Spleen (tissue), 11 donors: ENCODE results near the gene RBM24. TPM values are rescaled to one million over a fixed set of nuclear protein-coding genes. Genes with fewer than 3 reads are reported as not detected.

Experiments
- DNase-seq: peaks from one replicate; pipeline ENCODE4 v3.0.0-alpha.2; 2020
- H3K27ac ChIP-seq, 8 donors: fragments of 200-600 bp; sonication (generic) in 7 of 8; 1 replicate in 4 of 8; 2 replicates in 4 of 8; pipeline versions ENCODE4 v1.5.0 to v1.8.0; 2016 to 2021; ENCODE audit warnings: inconsistent platforms in 4 of 8, mild to moderate bottlenecking in 4 of 8, moderate library complexity in 1 of 8
- H3K27me3 ChIP-seq, 7 donors: fragments of 200-600 bp; sonication (generic) in 6 of 7; replicated peaks in 1 of 7; 1 replicate in 4 of 7; 2 replicates in 3 of 7; pipeline versions ENCODE4 v1.5.0 to v1.8.0; 2016 to 2021; ENCODE audit warnings: inconsistent platforms in 3 of 7, mild to moderate bottlenecking in 1 of 7
- H3K36me3 ChIP-seq, 6 donors: fragments of 200-600 bp; sonication (generic) in 5 of 6; 1 replicate in 4 of 6; 2 replicates in 2 of 6; pipeline versions ENCODE4 v1.5.0 to v1.8.0; 2016 to 2021; ENCODE audit warnings: inconsistent platforms in 2 of 6
- H3K4me1 ChIP-seq, 6 donors: fragments of 200-600 bp; sonication (generic) in 5 of 6; 1 replicate in 3 of 6; 2 replicates in 3 of 6; pipeline versions ENCODE4 v1.5.0 to v1.8.0; 2016 to 2021; ENCODE audit warnings: inconsistent platforms in 3 of 6
- H3K4me3 ChIP-seq, 8 donors: fragments of 200-600 bp; sonication (generic) in 7 of 8; 1 replicate in 4 of 8; 2 replicates in 4 of 8; pipeline versions ENCODE4 v1.5.0 to v1.8.0; 2016 to 2021; ENCODE audit warnings: inconsistent platforms in 4 of 8, mild to moderate bottlenecking in 4 of 8, moderate library complexity in 2 of 8
- H3K9me3 ChIP-seq, 8 donors: fragments of 200-600 bp; sonication (generic) in 7 of 8; 1 replicate in 4 of 8; 2 replicates in 4 of 8; pipeline versions ENCODE4 v1.5.0 to v1.8.0; 2016 to 2021; ENCODE audit warnings: inconsistent platforms in 4 of 8
- CTCF ChIP-seq, 11 experiments: fragments of 200-600 bp in 7 of 11; fragments of 450-650 bp in 4 of 11; sonication (generic) in 4 of 11; IDR thresholded peaks in 8 of 11; conservative IDR thresholded peaks in 3 of 11; 1 replicate in 7 of 11; 2 replicates in 4 of 11; pipeline versions ENCODE4 v1.4.0 to v1.8.0; 2016 to 2021; ENCODE audit warnings: antibody characterized with exemption in 11 of 11, inconsistent platforms in 4 of 11, mild to moderate bottlenecking in 1 of 11
- POLR2A ChIP-seq, 3 donors: fragments of 450-650 bp; IDR thresholded peaks; one replicate each; pipeline ENCODE4 v1.5.1; 2017; ENCODE audit warnings: antibody characterized with exemption in 3 of 3, mild to moderate bottlenecking in 1 of 3
- POLR2AphosphoS5 ChIP-seq, 3 donors: sonication (generic); formaldehyde crosslinking; IDR thresholded peaks; one replicate each; pipeline ENCODE4 v1.5.1; 2017; ENCODE audit warnings: antibody characterized with exemption in 3 of 3
- WGBS, 5 donors: extraction: QIAGEN DNeasy Blood & Tissue Kit in 3 of 5; methylation state at CpG; one replicate each; pipeline versions ENCODE4 v1.1.5 to v1.1.7; 2013 to 2018; 5-methylcytosine and 5-hydroxymethylcytosine counted together
- intact Hi-C: fragments of 100-400 bp; cut with DNase I; formaldehyde crosslinking; loops from one replicate; pipeline ENCODE4 v1.15.0; 2023; ENCODE audit warnings: low total_unique reads
- polyA plus RNA-seq, 3 donors: library from polyadenylated mRNA; stranded (reverse); fragments of 200-250 nt; gene quantifications; one replicate each; pipeline ENCODE4 v1.2.1, GENCODE V29; 2013
- total RNA-seq, 7 donors: library from RNA; depleted of rRNA in 3 of 7; stranded (reverse); fragments of >200 nt in 3 of 7; fragmentation: NEBNext Ultra II Directional in 4 of 7; extraction: Animal tissue kit (Norgen Biotek cat#: 25700) in 4 of 7; gene quantifications; one replicate each; pipeline versions ENCODE4 v1.1.0 to v1.2.1, GENCODE V29; 2016 to 2021
- donor health status: healthy with polysubstance abuse.
- donor health status: DM: no; HTN: no; CAD: no; lungs with moderate emphysema.
- donor health status: DM: no; HTN: no; CAD: no.
- donor health status: Bipolar disorder and iron deficiency.
- donor health status: healthy.
- donor health status: DM: no; HTN: no; CAD: no.
- donor health status: DM: yes; HTN: yes; CAD: no.

The RBM24 gene
- total and polyA plus RNA-seq, 10 donors, result 0.33 to 1.8 (median 0.88) TPM

DNA sequence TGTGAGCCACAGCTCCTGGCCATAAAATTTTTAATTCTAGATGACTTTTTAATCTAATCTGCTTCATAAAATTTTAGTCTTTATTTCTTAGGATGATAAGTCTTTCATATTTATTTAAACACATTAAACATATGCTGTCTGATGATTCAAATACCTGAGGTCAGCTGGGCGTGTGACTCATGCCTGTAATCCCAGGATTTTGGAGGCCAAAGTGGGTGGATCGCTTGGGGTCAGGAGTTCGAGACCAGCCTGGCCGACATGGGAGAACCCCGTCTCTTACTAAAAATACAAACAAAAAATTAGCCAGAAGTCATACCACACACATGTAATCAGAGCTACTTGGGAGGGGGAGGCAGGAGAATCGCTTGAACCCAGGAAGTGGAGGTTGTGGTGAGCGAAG lies 53.1 kb downstream of the RBM24 start:
- H3K9me3 ChIP-seq, result peaks cover 0 to 17% (median 0%) of the 10 kb centered on the region in 8 donors
- no peak overlapping the region for H3K4me3 ChIP-seq
- WGBS, 5 donors, result 71 to 88% (median 84%) methylated on average over 7 of the region's 7 CpGs
- no peak overlapping the region for H3K27ac ChIP-seq
- no peaks in the 10 kb centered on the region for H3K27me3 ChIP-seq
- DNase-seq, result no peak
- TF ChIP-seq POLR2AphosphoS5 (IDR thresholded peaks at IDR 0.05) (no peak), POLR2A (IDR thresholded peaks at IDR 0.05) (no peak), CTCF (IDR thresholded peaks at IDR 0.05 in 8 of 11, conservative IDR thresholded peaks at IDR 0.05 in 3 of 11) (no peak)
- H3K36me3 ChIP-seq, result no peaks in the 10 kb centered on the region
- intact Hi-C loops, result no loop called here
- H3K4me1 ChIP-seq, result no peaks in the 10 kb centered on the region

- no peak overlapping the region for H3K4me3 ChIP-seq
- DNase-seq, result no peak
- H3K27ac ChIP-seq, result no peak overlapping the region
- TF ChIP-seq POLR2AphosphoS5 (IDR thresholded peaks at IDR 0.05) (no peak), POLR2A (IDR thresholded peaks at IDR 0.05) (no peak), CTCF (IDR thresholded peaks at IDR 0.05 in 8 of 11, conservative IDR thresholded peaks at IDR 0.05 in 3 of 11) (no peak)
- intact Hi-C loops, result no loop called here
- H3K27me3 ChIP-seq, result no peaks in the 10 kb centered on the region
- no peaks in the 10 kb centered on the region for H3K4me1 ChIP-seq
- H3K36me3 ChIP-seq, result no peaks in the 10 kb centered on the region
- peaks cover 0 to 17% (median 0%) of the 10 kb centered on the region in 8 donors for H3K9me3 ChIP-seq
- 84 to 99% (median 90%) methylated on average over 2 of the region's 2 CpGs for WGBS, 5 donors
These were observed 55.3 kb downstream of the RBM24 start for GRCh38 chr6:17336425-17336824.

DNA sequence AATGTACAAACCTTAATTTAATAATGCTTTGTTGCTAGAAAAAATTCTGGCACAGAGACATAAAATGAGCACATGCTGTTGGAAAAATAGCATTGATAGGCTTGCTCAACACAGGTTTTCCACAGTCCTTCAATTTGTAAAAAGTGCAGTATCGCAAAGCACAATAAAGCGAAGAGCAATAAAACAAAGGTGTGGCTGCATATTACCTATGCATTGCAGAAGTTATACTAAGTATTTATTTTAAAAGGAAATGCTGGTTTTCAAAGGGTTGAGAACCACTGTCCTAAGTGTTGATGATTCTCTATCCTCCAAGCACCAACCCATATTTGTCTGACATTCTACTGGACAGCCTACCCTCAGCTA lies 58.1 kb downstream of the RBM24 start:
- no peak for DNase-seq
- 97 to 98% (median 97%) methylated on average over 2 of the region's 2 CpGs for WGBS, 5 donors

More for the DNA sequence above, 58.1 kb downstream of the RBM24 start:
- Histone ChIP-seq H3K27me3 (no peaks in the 10 kb centered on the region), H3K36me3 (no peaks in the 10 kb centered on the region), H3K9me3 (peaks cover 0 to 7% (median 0%) of the 10 kb centered on the region in 8 donors), H3K27ac (no peak overlapping the region), H3K4me3 (no peak overlapping the region), H3K4me1 (no peaks in the 10 kb centered on the region)
- intact Hi-C loops, result no loop called here
- TF ChIP-seq POLR2A (IDR thresholded peaks at IDR 0.05) (no peak), POLR2AphosphoS5 (IDR thresholded peaks at IDR 0.05) (no peak), CTCF (IDR thresholded peaks at IDR 0.05 in 8 of 11, conservative IDR thresholded peaks at IDR 0.05 in 3 of 11) (no peak)
